IMR-90 (cell line): ENCODE measurements around the gene TMEM131. TPM values are rescaled to one million over a fixed set of nuclear protein-coding genes. Genes with fewer than 3 reads are reported as not detected.

Experiments used
- ATAC-seq: fragments of 200-7000 bp; cut with Tn5 transposase; 2 replicates; pipeline ENCODE4 v1.9.1; 2020; ENCODE audit warnings: low read depth, mild to moderate bottlenecking, moderate library complexity
- BruUV-seq: library from RNA; stranded (reverse); fragments of 400-500 nt; replicated peaks from 2 replicates; lab custom pipeline; 2021; lab: Mats Ljungman, UMichigan
- CTCF ChIA-PET: fragments of 300-600 bp; formaldehyde crosslinking; extraction: SDS; loops from one replicate; lab custom pipeline; 2021; ENCODE audit warnings: antibody characterized with exemption; lab: Yijun Ruan, JAX
- POLR2A ChIA-PET: fragments of 300-600 bp; sonication (Branson Sonifier 250); formaldehyde crosslinking; loops from one replicate; lab custom pipeline; 2022; ENCODE audit warnings: antibody characterized with exemption; ENCODE audit not compliant: unreplicated experiment; lab: Charles Lee
- DNase-seq: peaks from one replicate; pipeline ENCODE4 v3.0.0; 2013
- H2AFZ ChIP-seq: replicated peaks from 2 replicates; pipeline ENCODE3; 2013; ENCODE audit warnings: low read length, mild to moderate bottlenecking; ENCODE audit not compliant: poor library complexity
- H2AK5ac ChIP-seq: 2 replicates; pipeline ENCODE4 v1.6.1; 2013; ENCODE audit warnings: low read depth, low read length, inconsistent platforms
- H2AK9ac ChIP-seq: replicated peaks from 2 replicates; pipeline ENCODE3; 2013; ENCODE audit warnings: mild to moderate bottlenecking, low read depth, low read length, moderate library complexity; ENCODE audit not compliant: poor library complexity
- H2BK120ac ChIP-seq: 2 replicates; pipeline ENCODE4 v1.6.1; 2013; ENCODE audit warnings: low read depth, low read length, inconsistent platforms
- H2BK15ac ChIP-seq: 3 replicates; pipeline ENCODE4 v1.6.1; 2013; ENCODE audit warnings: low read depth, low read length, inconsistent platforms
- H2BK20ac ChIP-seq: 2 replicates; pipeline ENCODE4 v1.6.1; 2013; ENCODE audit warnings: low read depth, mild to moderate bottlenecking, inconsistent platforms, low read length, moderate library complexity
- H2BK5ac ChIP-seq: 2 replicates; pipeline ENCODE4 v1.6.1; 2013; ENCODE audit warnings: mild to moderate bottlenecking, low read depth, low read length, inconsistent platforms; ENCODE audit not compliant: poor library complexity, severe bottlenecking
- H3K14ac ChIP-seq: replicated peaks from 2 replicates; pipeline ENCODE4 v1.6.1; 2013; ENCODE audit warnings: low read depth, low read length, inconsistent platforms
- H3K18ac ChIP-seq: 2 replicates; pipeline ENCODE4 v1.6.1; 2013; ENCODE audit warnings: low read depth, low read length, control low read depth
- H3K23ac ChIP-seq: 2 replicates; pipeline ENCODE4 v1.6.1; 2013; ENCODE audit warnings: low read depth, low read length, inconsistent platforms
- H3K27ac ChIP-seq: 2 replicates; pipeline ENCODE4 v1.5.1; 2013; ENCODE audit warnings: mild to moderate bottlenecking, control low read depth, low read length; ENCODE audit not compliant: insufficient read depth
- H3K27me3 ChIP-seq: 2 replicates; pipeline ENCODE4 v1.6.1; 2013; ENCODE audit warnings: low read length; ENCODE audit not compliant: control insufficient read depth, insufficient read depth
- H3K36me3 ChIP-seq: 2 replicates; pipeline ENCODE4 v1.6.1; 2013; ENCODE audit warnings: low read length, mixed read lengths; ENCODE audit not compliant: control insufficient read depth, insufficient read depth
- H3K4ac ChIP-seq: 2 replicates; pipeline ENCODE4 v1.6.1; 2013; ENCODE audit warnings: low read depth, low read length, inconsistent platforms
- H3K4me1 ChIP-seq: 2 replicates; pipeline ENCODE4 v1.6.1; 2013; ENCODE audit warnings: low read length, mixed read lengths; ENCODE audit not compliant: control insufficient read depth, insufficient read depth
- H3K4me2 ChIP-seq: 2 replicates; pipeline ENCODE4 v1.6.1; 2013; ENCODE audit warnings: low read depth, mild to moderate bottlenecking, control low read depth, low read length, moderate library complexity
- H3K4me3 ChIP-seq: 2 replicates; pipeline ENCODE4 v1.5.1; 2013; ENCODE audit warnings: low read depth, mild to moderate bottlenecking, control low read depth, low read length, moderate library complexity; ENCODE audit not compliant: insufficient read depth
- H3K56ac ChIP-seq: 2 replicates; pipeline ENCODE4 v1.6.1; 2013; ENCODE audit warnings: low read length, inconsistent platforms; ENCODE audit not compliant: insufficient read depth; ENCODE audit errors: extremely low read depth
- H3K79me1 ChIP-seq, 2 experiments: 2 replicates each; pipeline ENCODE4 v1.6.1; 2013; ENCODE audit warnings: low read length in 2 of 2, inconsistent platforms in 1 of 2, low read depth in 1 of 2
- H3K9ac ChIP-seq: 2 replicates; pipeline ENCODE4 v1.6.1; 2013; ENCODE audit warnings: low read depth, low read length, control low read depth
- H3K9me1 ChIP-seq: 2 replicates; pipeline ENCODE4 v1.6.1; 2013; ENCODE audit warnings: low read length, inconsistent platforms; ENCODE audit not compliant: insufficient read depth
- H3K9me3 ChIP-seq: 2 replicates; pipeline ENCODE4 v1.6.1; 2013; ENCODE audit warnings: low read length; ENCODE audit not compliant: control insufficient read depth, insufficient read depth
- H4K20me1 ChIP-seq: 2 replicates; pipeline ENCODE4 v1.6.1; 2013; ENCODE audit warnings: low read length, inconsistent platforms; ENCODE audit not compliant: insufficient read depth
- H4K5ac ChIP-seq: 2 replicates; pipeline ENCODE4 v1.6.1; 2013; ENCODE audit warnings: mild to moderate bottlenecking, low read depth, low read length, control low read depth
- H4K8ac ChIP-seq, 2 experiments: 2 replicates each; pipeline ENCODE4 v1.6.1; 2013; ENCODE audit warnings: low read depth in 2 of 2, low read length in 2 of 2, control low read depth in 1 of 2, inconsistent platforms in 1 of 2
- H4K91ac ChIP-seq: 2 replicates; pipeline ENCODE4 v1.6.1; 2013; ENCODE audit warnings: low read depth, low read length, inconsistent platforms; ENCODE audit not compliant: insufficient read depth
- CTCF ChIP-seq: conservative IDR thresholded peaks from 2 replicates; pipeline ENCODE4 v1.5.1; 2012; ENCODE audit warnings: mild to moderate bottlenecking, low read depth, low read length, improper control_type of control experiment
- WGBS, 2 experiments: methylation state at CpG; one replicate each; pipeline versions ENCODE4 v1.1.5 to v1.1.7; 2013; ENCODE audit warnings: missing lambda C conversion rate in 2 of 2; ENCODE audit not compliant: insufficient read length in 1 of 2; ENCODE audit errors: extremely low coverage in 2 of 2; 5-methylcytosine and 5-hydroxymethylcytosine counted together
- dilution Hi-C: fragments of 300-500 bp; cut with HindIII; formaldehyde crosslinking; loops from one replicate; pipeline ENCODE4 v1.14.3; 2018; ENCODE audit warnings: low sequenced_read_pairs; ENCODE audit not compliant: unreplicated experiment
- in situ Hi-C: fragments of 300-500 bp; cut with MboI; formaldehyde crosslinking; loops from 3 replicates; pipeline ENCODE4 v1.14.3; 2019; ENCODE audit warnings: low sequenced_read_pairs, inconsistent platforms, mixed read lengths
- intact Hi-C: fragments of 100-400 bp; cut with micrococcal nuclease; formaldehyde crosslinking; loops from 2 replicates; pipeline ENCODE4 v1.10.0; 2022
- polyA plus RNA-seq, 3 experiments: library from polyadenylated mRNA; depleted of rRNA; stranded (reverse); fragments of >200 nt; gene quantifications; 2 replicates each; pipeline ENCODE4 v1.2.3, GENCODE V29; 2012; ENCODE audit warnings: low replicate concordance in 1 of 3
- total RNA-seq: library from RNA; depleted of rRNA; stranded (reverse); fragments of >200 nt; gene quantifications from 2 replicates; pipeline ENCODE4 v1.2.3, GENCODE V29; 2012

Gene TMEM131
- total and polyA plus RNA-seq, 2 of the 4 experiments (the other 2 are of a cell fraction) = 13.3 to 14.0 TPM

- BruUV-seq = no TSS peak
- WGBS, 2 experiments = 83% methylated on average over 1 of the region's 6 CpGs; no CpG with 5 or more reads in 1 of the 2 experiments
Measured at GRCh38 chr2:97845818-97846217, 149.9 kb downstream of the TMEM131 start.

More at GRCh38 chr2:97845818-97846217, 149.9 kb downstream of the TMEM131 start:
- Histone ChIP-seq H2AK9ac (no peak overlapping the region), H4K8ac (no peak overlapping the region), H3K4me1 (no peaks in the 10 kb centered on the region; the same call in 1 of the 2 replicates), H2AFZ (no peak overlapping the region), H3K4me2 (no peak overlapping the region), H3K56ac (no peak overlapping the region), H3K27ac (no peak overlapping the region), H3K4ac (no peak overlapping the region), H3K36me3 (no peaks in the 10 kb centered on the region; the same call in 1 of the 2 replicates), H2BK15ac (no peak overlapping the region), H3K4me3 (no peak overlapping the region), H3K79me1 (peaks cover 20 to 34% of the 10 kb centered on the region in 2 experiments), H2BK5ac (no peak overlapping the region), H2AK5ac (no peak overlapping the region), H3K14ac (no peak overlapping the region), H4K91ac (no peak overlapping the region), H2BK120ac (no peak overlapping the region), H3K18ac (no peak overlapping the region), H3K23ac (no peak overlapping the region), H3K9me1 (peaks cover 3% of the 10 kb centered on the region; the same call in 1 of the 2 replicates), H3K9ac (no peak overlapping the region), H3K27me3 (no peaks in the 10 kb centered on the region), H4K5ac (no peak overlapping the region), H2BK20ac (no peak overlapping the region), H4K20me1 (no peaks in the 10 kb centered on the region), H3K9me3 (no peaks in the 10 kb centered on the region)
- ChIA-PET CTCF (interaction anchor here (0.6 kb wide), 1 partner anchor 106 kb away, joined by 4 read pairs; no protein-coding TSS in a partner anchor), POLR2A (interaction anchor here (0.6 kb wide), 1 partner anchor 36 kb away, joined by 9 read pairs; no protein-coding TSS in a partner anchor)
- no peak for ATAC-seq
- intact Hi-C loops = no loop called here
- TF ChIP-seq CTCF = no peak
- dilution Hi-C loops = no loop called here
- no peak for DNase-seq
- in situ Hi-C loops = no loop called here
